HepG2 (cell line): ENCODE results near the gene SOX9. TPM values are rescaled to one million over a fixed set of nuclear protein-coding genes. Genes with fewer than 3 reads are reported as not detected.

Experiments
- ATAC-seq: fragments of 200-7000 bp; cut with Tn5 transposase; 3 replicates; pipeline ENCODE4 v1.9.1; 2020; ENCODE audit warnings: mild to moderate bottlenecking, moderate library complexity
- BruUV-seq: library from RNA; stranded (reverse); fragments of 400-500 nt; replicated peaks from 2 replicates; lab custom pipeline; 2021; lab: Mats Ljungman, UMichigan
- CTCF ChIA-PET: fragments of 300-600 bp; formaldehyde crosslinking; extraction: SDS; loops from one replicate; lab custom pipeline; 2021; ENCODE audit warnings: low total read pairs, inconsistent platforms, low intra/inter-chr PET ratio; lab: Yijun Ruan, JAX
- POLR2A ChIA-PET: fragments of 350-600 bp; sonication (Branson Sonifier 250); formaldehyde crosslinking; loops from one replicate; lab custom pipeline; 2020; ENCODE audit warnings: antibody characterized with exemption, inconsistent platforms; lab: Yijun Ruan, JAX
- DNase-seq: peaks from one replicate; pipeline ENCODE4 v3.0.0-alpha.2; 2015; ENCODE audit warnings: low spot score
- FAIRE-seq: peaks from 3 replicates; lab custom pipeline; 2011; peaks lifted over from hg19 to GRCh38; lab: Jason Lieb, UNC
- H2AFZ ChIP-seq: one replicate; pipeline ENCODE4 v1.6.1; 2011; ENCODE audit warnings: low read length, inconsistent platforms
- H3K27ac ChIP-seq: fragments of 300-600 bp; 3 replicates; pipeline ENCODE4 v1.8.0; 2011; ENCODE audit warnings: mixed run types, mild to moderate bottlenecking, mixed read lengths, low read length, inconsistent platforms; ENCODE audit not compliant: insufficient read depth; ENCODE audit errors: extremely low read length
- H3K27me3 ChIP-seq, 2 experiments: fragments of 200-600 bp in 1 of 2; 2 replicates in 1 of 2; 3 replicates in 1 of 2; pipeline versions ENCODE4 v1.6.0 to v1.8.0; 2011; ENCODE audit warnings: low read length in 2 of 2, mild to moderate bottlenecking in 2 of 2, moderate library complexity in 2 of 2, inconsistent platforms in 1 of 2; ENCODE audit not compliant: insufficient read depth in 2 of 2, control insufficient read depth in 1 of 2
- H3K36me3 ChIP-seq, 2 experiments: fragments of 200-600 bp in 1 of 2; replicated peaks in 1 of 2; 2 replicates in 1 of 2; 3 replicates in 1 of 2; pipeline versions ENCODE4 v1.5.1 to v1.8.0; 2011; ENCODE audit warnings: low read length in 2 of 2, inconsistent platforms in 1 of 2; ENCODE audit not compliant: insufficient read depth in 2 of 2, control insufficient read depth in 1 of 2
- H3K4me1 ChIP-seq: 2 replicates; pipeline ENCODE4 v1.5.1; 2012; ENCODE audit warnings: low read length, inconsistent platforms; ENCODE audit not compliant: insufficient read depth
- H3K4me2 ChIP-seq: 2 replicates; pipeline ENCODE4 v1.6.0; 2011; ENCODE audit warnings: low read depth, low read length, inconsistent platforms
- H3K4me3 ChIP-seq, 3 experiments: fragments of 200-600 bp in 1 of 3; sonication (generic), shearing (Covaris generic) in 1 of 3; replicated peaks in 1 of 3; 2 replicates each; pipeline ENCODE4 v1.5.1; 2011 to 2016; ENCODE audit warnings: low read length in 3 of 3, inconsistent platforms in 2 of 3, low read depth in 2 of 3, mild to moderate bottlenecking in 2 of 3, control low read depth in 1 of 3, mixed read lengths in 1 of 3; ENCODE audit not compliant: insufficient read depth in 1 of 3
- H3K79me2 ChIP-seq: one replicate; pipeline ENCODE4 v1.6.1; 2011; ENCODE audit warnings: low read length, inconsistent platforms; ENCODE audit not compliant: insufficient read depth
- H3K9ac ChIP-seq: 2 replicates; pipeline ENCODE4 v1.6.0; 2011; ENCODE audit warnings: mild to moderate bottlenecking, low read depth, low read length, inconsistent platforms; ENCODE audit not compliant: insufficient read depth
- H3K9me3 ChIP-seq: 2 replicates; pipeline ENCODE4 v1.5.1; 2012; ENCODE audit warnings: mild to moderate bottlenecking, low read length
- H4K20me1 ChIP-seq: 2 replicates; pipeline ENCODE4 v1.6.0; 2011; ENCODE audit warnings: inconsistent platforms, mild to moderate bottlenecking, low read length, moderate library complexity; ENCODE audit not compliant: insufficient read depth
- AGO1 ChIP-seq: fragments of 200-400 bp; formaldehyde crosslinking; IDR thresholded peaks from 2 replicates; pipeline ENCODE4 v1.6.1; 2017; ENCODE audit warnings: mild to moderate bottlenecking, low read depth, low read length, moderate library complexity; ENCODE audit not compliant: poor library complexity, severe bottlenecking
- XRCC5 ChIP-seq: fragments of 200-400 bp; formaldehyde crosslinking; optimal IDR thresholded peaks from 2 replicates; pipeline ENCODE3; 2017; ENCODE audit warnings: mild to moderate bottlenecking, low read length
- ZNF230 ChIP-seq: sonication (generic); formaldehyde crosslinking; IDR thresholded peaks from 2 replicates; pipeline ENCODE4 v1.4.0; 2020; ENCODE audit warnings: mild to moderate bottlenecking, missing genetic modification reagents
- ZNF280B ChIP-seq: sonication (generic); formaldehyde crosslinking; IDR thresholded peaks from 2 replicates; pipeline ENCODE4 v1.5.0; 2020; ENCODE audit warnings: missing genetic modification reagents, mild to moderate bottlenecking, borderline replicate concordance
- ZNF281 ChIP-seq: sonication (generic); formaldehyde crosslinking; IDR thresholded peaks from 2 replicates; pipeline ENCODE4 v1.4.0; 2020; ENCODE audit warnings: missing genetic modification reagents, borderline replicate concordance
- ZNF350 ChIP-seq: sonication (generic); formaldehyde crosslinking; IDR thresholded peaks from 2 replicates; pipeline ENCODE4 v1.4.0; 2020; ENCODE audit warnings: mild to moderate bottlenecking, low read depth, missing genetic modification reagents, borderline replicate concordance
- ZNF558 ChIP-seq: sonication (generic); formaldehyde crosslinking; IDR thresholded peaks from 2 replicates; pipeline ENCODE4 v1.9.0; 2022; ENCODE audit warnings: mild to moderate bottlenecking, missing genetic modification reagents, borderline replicate concordance
- ZNF589 ChIP-seq: sonication (generic); formaldehyde crosslinking; conservative IDR thresholded peaks from 2 replicates; pipeline ENCODE4 v1.8.0; 2022; ENCODE audit warnings: mild to moderate bottlenecking, moderate library complexity, missing genetic modification reagents
- WGBS: methylation state at CpG from one replicate; pipeline ENCODE4 v1.1.6; 2017; ENCODE audit warnings: low lambda C conversion rate; 5-methylcytosine and 5-hydroxymethylcytosine counted together
- in situ Hi-C: cut with HindIII; loops from 2 replicates; pipeline ENCODE4 v1.10.0; 2017; ENCODE audit warnings: low pct_unique_long_range_greater_than_20kb; ENCODE audit not compliant: extremely low pct_ligation_motif_present
- intact Hi-C: fragments of 100-400 bp; cut with micrococcal nuclease; formaldehyde crosslinking; loops from one replicate; pipeline ENCODE4 v1.10.0; 2022; ENCODE audit not compliant: unreplicated experiment
- polyA plus RNA-seq, 8 experiments: library from polyadenylated mRNA; depleted of rRNA in 3 of 8; stranded (reverse) in 7 of 8; unstranded in 1 of 8; fragments of >200 nt; fragmentation: Illumina TruSeq in 4 of 8; extraction: Trizol in 4 of 8; gene quantifications; 2 replicates each; pipeline versions ENCODE4 v1.2.1 to v1.2.3, GENCODE V29; 2011 to 2016; ENCODE audit warnings: low read depth in 4 of 8, missing spikeins in 1 of 8, mixed read lengths in 1 of 8; ENCODE audit not compliant: insufficient read depth in 1 of 8
- total RNA-seq, 5 experiments: library from RNA; depleted of rRNA; stranded (reverse); fragments of >200 nt; fragmentation: Illumina TruSeq; extraction: Trizol; gene quantifications; 2 replicates each; pipeline ENCODE4 v1.2.3, GENCODE V29; 2016; ENCODE audit warnings: low read depth in 1 of 5

SOX9 gene
- total and polyA plus RNA-seq, 2 of the 13 experiments (the other 11 are each of a cell fraction or from before 2014, with no cell fraction given) = 16.1 to 27.6 TPM

- H3K36me3 ChIP-seq = peaks cover 3% of the 10 kb centered on the region in 2 experiments; a peak in 4 of 5 replicates
- H4K20me1 ChIP-seq = peaks cover 19% of the 10 kb centered on the region; the same call in 1 of the 2 replicates
- FAIRE-seq = no peak
- no peak overlapping the region for H3K27ac ChIP-seq
- no peaks in the 10 kb centered on the region; a peak in 1 of 5 replicates for H3K27me3 ChIP-seq
- no peak overlapping the region; a peak in 1 of 6 replicates for H3K4me3 ChIP-seq
- TF ChIP-seq ZNF280B = 0 out of 2 replicates have a peak, but pooled peaks have one; percentile 11
- 0 out of 2 replicates have a peak, but pooled peaks have one; percentile 28 for TF ChIP-seq ZNF558 (CRISPR knock-in tag)
- TF ChIP-seq ZNF230 (CRISPR knock-in tag) = no peak
- 0 out of 2 replicates have a peak, but pooled peaks have one; percentile 12 for TF ChIP-seq ZNF281 (CRISPR knock-in tag)
- peak; percentile 16 for TF ChIP-seq AGO1
- TF ChIP-seq ZNF589 = no peak
- peak; percentile 5 for TF ChIP-seq XRCC5
- TF ChIP-seq ZNF350 (CRISPR knock-in tag) = 0 out of 2 replicates have a peak, but pooled peaks have one; percentile 23
- TF ChIP-seq, all 625 proteins: peak for 6
- DNase-seq = no peak
- H3K9ac ChIP-seq = no peak overlapping the region
- H2AFZ ChIP-seq = no peak overlapping the region
- peaks cover 26% of the 10 kb centered on the region for H3K4me1 ChIP-seq
- no peaks in the 10 kb centered on the region for H3K9me3 ChIP-seq
- BruUV-seq = no TSS peak
- intact Hi-C loops (loop anchor here (1.0 to 10.0 kb wide), 5 partner anchors 159 to 1480 kb away; no protein-coding TSS in a partner anchor), in situ Hi-C loops (loop anchor here (5.0 to 10.0 kb wide), 3 partner anchors 645 to 1483 kb away; no protein-coding TSS in a partner anchor)
- ATAC-seq = no peak
- peak overlapping the region; percentile 93; the same call in 1 of the 2 replicates for H3K4me2 ChIP-seq
- WGBS = 86% methylated on average over 51 of the region's 51 CpGs
- H3K79me2 ChIP-seq = peaks cover 24% of the 10 kb centered on the region
- CTCF ChIA-PET = interaction anchor here (0.6 to 2.3 kb wide), 5 partner anchors 25 to 1032 kb away, joined by 3 to 15 read pairs (median 6); no protein-coding TSS in a partner anchor
- POLR2A ChIA-PET = no interaction called here
These were observed 3.1 kb upstream of the SOX9 start for GRCh38 chr17:72117535-72118334.
